Astrocyte (in vitro differentiated cells and primary cell): Measurements from ENCODE around the gene PLPP3.

Source experiments
- CTCF ChIP-seq: IDR thresholded peaks from 2 replicates; pipeline ENCODE4 v1.5.1; 2011; ENCODE audit warnings: low read depth, mild to moderate bottlenecking, inconsistent platforms, low read length, moderate library complexity; ENCODE audit not compliant: insufficient read depth
- EZH2 ChIP-seq: IDR thresholded peaks from 2 replicates; pipeline ENCODE4 v1.6.1; 2012; ENCODE audit warnings: mild to moderate bottlenecking, low read length, inconsistent platforms; ENCODE audit not compliant: insufficient read depth

DNA sequence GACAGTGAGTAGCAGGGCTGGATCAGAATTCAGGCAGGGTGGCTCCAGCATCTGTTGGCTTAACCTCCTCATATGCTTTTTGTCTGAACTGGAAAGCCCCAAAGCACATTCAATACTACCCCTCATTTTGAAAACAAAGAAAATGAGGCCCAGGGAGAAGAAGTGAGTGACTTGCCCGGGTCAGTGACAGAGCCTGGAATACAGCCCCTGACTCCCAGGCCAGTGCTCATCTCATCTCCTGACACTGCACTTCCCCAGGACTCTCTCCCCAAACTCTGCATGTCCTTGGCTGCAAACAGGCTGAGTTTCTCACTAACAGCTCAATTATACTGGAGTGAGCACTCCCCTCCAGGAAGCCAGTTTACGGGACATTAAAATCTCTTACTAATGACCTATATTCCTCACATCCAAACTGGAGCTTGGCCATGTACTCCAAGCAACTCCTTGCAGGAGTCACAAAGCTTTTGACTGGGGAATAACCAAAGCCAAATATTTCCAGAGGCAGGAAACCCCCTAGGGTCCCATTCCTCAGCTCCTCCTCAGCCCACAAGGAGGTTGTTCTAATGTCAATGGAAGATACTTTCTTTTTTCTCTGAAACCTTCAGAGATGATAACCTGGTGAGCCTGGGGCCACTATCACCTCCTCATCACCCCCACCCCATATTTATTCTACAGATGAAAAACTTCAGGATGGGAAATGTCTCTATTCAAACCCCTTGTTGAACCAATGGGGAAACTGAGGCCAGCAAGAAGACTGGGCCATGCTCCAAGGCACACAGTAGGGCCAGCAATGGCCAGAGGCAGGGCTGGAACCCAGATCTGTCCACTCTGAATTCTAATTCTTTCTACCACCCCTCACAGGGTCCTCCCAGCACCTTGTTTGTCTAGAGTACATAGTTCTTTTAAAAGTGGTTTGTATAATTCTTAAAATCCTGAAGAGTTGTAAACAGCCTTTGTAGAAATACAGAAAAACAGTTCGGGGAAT, 127.0 kb downstream of the PLPP3 start:
- TF ChIP-seq CTCF (no peak), EZH2 (no peak)
